Dendritic cell treated with granulocyte-macrophage colony-stimulating factor and Interleukin-4, amounts not matched to agents 40 ng/mL and 50 ng/mL, for 4 days (primary cell): ENCODE data around the gene DUSP8.
A peak's percentile ranks its signal among the peaks of the same experiment; 100 is the strongest.
"Not testable (repeated sequence)": the region's sequence is repeated elsewhere in the genome, so short reads cannot be mapped to it uniquely, and the experiment has no call there.

ENCODE experiments used
- H3K27ac Mint-ChIP-seq: one replicate; pipeline ENCODE4 v1.8.0; 2022; ENCODE audit warnings: mild to moderate bottlenecking, mixed read lengths
- H3K27me3 Mint-ChIP-seq: one replicate; pipeline ENCODE4 v1.8.0; 2022; ENCODE audit warnings: mild to moderate bottlenecking, mixed read lengths
- H3K36me3 Mint-ChIP-seq: one replicate; pipeline ENCODE4 v1.8.0; 2022; ENCODE audit warnings: low read depth, mixed read lengths
- H3K4me1 Mint-ChIP-seq: one replicate; pipeline ENCODE4 v1.8.0; 2022; ENCODE audit warnings: low read depth, mixed read lengths
- H3K4me3 Mint-ChIP-seq: one replicate; pipeline ENCODE4 v1.8.0; 2022; ENCODE audit warnings: mild to moderate bottlenecking, moderate library complexity, mixed read lengths
- H3K9me3 Mint-ChIP-seq: one replicate; pipeline ENCODE4 v1.8.0; 2022; ENCODE audit warnings: mixed read lengths
- intact Hi-C: fragments of 100-400 bp; cut with micrococcal nuclease; formaldehyde crosslinking; loops from one replicate; pipeline ENCODE4 v1.15.0; 2022

Gene DUSP8

GRCh38 chr11:1572197-1573076 is at the start of gene DUSP8:
DUSP8 (minus strand) TSS chr11:1572271; CDS start chr11:1565826, 6,445 bp downstream.
- H3K27me3 Mint-ChIP-seq = peaks cover 78% of the 10 kb centered on the region
- H3K9me3 Mint-ChIP-seq = no peaks in the 10 kb centered on the region
- H3K36me3 Mint-ChIP-seq = no peaks in the 10 kb centered on the region
- H3K27ac Mint-ChIP-seq = no peak within 1 kb of the TSS
- H3K4me1 Mint-ChIP-seq = peaks cover 10% of the 10 kb centered on the region
- peak within 1 kb of the TSS; percentile 55 for H3K4me3 Mint-ChIP-seq
- intact Hi-C loops = no loop called here

GRCh38 chr11:1619449-1619848 is 47.4 kb upstream of the DUSP8 start:
- Mint-ChIP-seq H3K27ac (no peak overlapping the region), H3K27me3 (peaks cover 46% of the 10 kb centered on the region), H3K4me3 (no peak overlapping the region), H3K9me3 (no peaks in the 10 kb centered on the region), H3K36me3 (no peaks in the 10 kb centered on the region), H3K4me1 (peaks cover 5% of the 10 kb centered on the region)
- intact Hi-C loops = no loop called here

GRCh38 chr11:1618231-1618630 is 46.2 kb upstream of the DUSP8 start:
- H3K36me3 Mint-ChIP-seq = no peaks in the 10 kb centered on the region
- no peaks in the 10 kb centered on the region for H3K9me3 Mint-ChIP-seq
- intact Hi-C loops = no loop called here
- H3K27ac Mint-ChIP-seq = no peak overlapping the region
- H3K27me3 Mint-ChIP-seq = peaks cover 40% of the 10 kb centered on the region
- H3K4me3 Mint-ChIP-seq = no peak overlapping the region
- peaks cover 5% of the 10 kb centered on the region for H3K4me1 Mint-ChIP-seq

- Mint-ChIP-seq H3K9me3 (no peaks in the 10 kb centered on the region), H3K4me3 (no peak within 1 kb of the TSS), H3K27me3 (peaks cover 30% of the 10 kb centered on the region), H3K36me3 (no peaks in the 10 kb centered on the region), H3K27ac (no peak within 1 kb of the TSS), H3K4me1 (no peaks in the 10 kb centered on the region)
- intact Hi-C loops = no loop called here
Observed at GRCh38 chr11:1608363-1608762, 36.3 kb upstream of the DUSP8 start, which contains the start of gene KRTAP5-3. KRTAP5-3 (minus strand) TSS chr11:1608463; CDS start chr11:1608385, 78 bp downstream.

GRCh38 chr11:1607901-1608300 is 35.8 kb upstream of the DUSP8 start:
- H3K36me3 Mint-ChIP-seq, H3K27ac Mint-ChIP-seq, H3K4me1 Mint-ChIP-seq, intact Hi-C loops, H3K4me3 Mint-ChIP-seq, H3K9me3 Mint-ChIP-seq: not testable (repeated sequence)
- peaks cover 34% of the 10 kb centered on the region for H3K27me3 Mint-ChIP-seq

GRCh38 chr11:1607156-1607845 is 35.2 kb upstream of the DUSP8 start:
- H3K4me3 Mint-ChIP-seq, H3K36me3 Mint-ChIP-seq, H3K4me1 Mint-ChIP-seq, intact Hi-C loops, H3K27ac Mint-ChIP-seq, H3K9me3 Mint-ChIP-seq: not testable (repeated sequence)
- peaks cover 37% of the 10 kb centered on the region for H3K27me3 Mint-ChIP-seq

- intact Hi-C loops, H3K4me1 Mint-ChIP-seq, H3K9me3 Mint-ChIP-seq, H3K36me3 Mint-ChIP-seq, H3K27ac Mint-ChIP-seq, H3K4me3 Mint-ChIP-seq: not testable (repeated sequence)
- H3K27me3 Mint-ChIP-seq = peaks cover 37% of the 10 kb centered on the region
Observed at GRCh38 chr11:1605923-1606322, 33.9 kb upstream of the DUSP8 start.

GRCh38 chr11:1604711-1605110 is 32.6 kb upstream of the DUSP8 start:
- Mint-ChIP-seq H3K4me1 (no peaks in the 10 kb centered on the region), H3K36me3 (no peaks in the 10 kb centered on the region), H3K27me3 (peaks cover 47% of the 10 kb centered on the region), H3K9me3 (no peaks in the 10 kb centered on the region), H3K27ac (no peak overlapping the region), H3K4me3 (no peak overlapping the region)
- intact Hi-C loops = no loop called here

GRCh38 chr11:1604181-1604580 is 32.1 kb upstream of the DUSP8 start:
- H3K9me3 Mint-ChIP-seq = no peaks in the 10 kb centered on the region
- H3K4me1 Mint-ChIP-seq = no peaks in the 10 kb centered on the region
- H3K36me3 Mint-ChIP-seq = no peaks in the 10 kb centered on the region
- intact Hi-C loops = no loop called here
- H3K27me3 Mint-ChIP-seq = peaks cover 47% of the 10 kb centered on the region
- no peak overlapping the region for H3K27ac Mint-ChIP-seq
- H3K4me3 Mint-ChIP-seq = no peak overlapping the region

- Mint-ChIP-seq H3K4me3 (no peak overlapping the region), H3K9me3 (no peaks in the 10 kb centered on the region), H3K4me1 (no peaks in the 10 kb centered on the region), H3K27me3 (peaks cover 51% of the 10 kb centered on the region), H3K27ac (no peak overlapping the region), H3K36me3 (no peaks in the 10 kb centered on the region)
- intact Hi-C loops = no loop called here
Observed at GRCh38 chr11:1603629-1604028, 31.6 kb upstream of the DUSP8 start.

GRCh38 chr11:1601663-1602062 is 29.6 kb upstream of the DUSP8 start:
- intact Hi-C loops = not testable (repeated sequence)

GRCh38 chr11:1600626-1601025 is 28.6 kb upstream of the DUSP8 start:
- Mint-ChIP-seq H3K27ac (no peak overlapping the region), H3K27me3 (peaks cover 57% of the 10 kb centered on the region)

More at GRCh38 chr11:1601663-1602062, 29.6 kb upstream of the DUSP8 start:
- H3K36me3 Mint-ChIP-seq, H3K9me3 Mint-ChIP-seq, H3K27ac Mint-ChIP-seq, H3K4me1 Mint-ChIP-seq, H3K4me3 Mint-ChIP-seq: not testable (repeated sequence)
- H3K27me3 Mint-ChIP-seq = peaks cover 52% of the 10 kb centered on the region

GRCh38 chr11:1598816-1599215 is 26.7 kb upstream of the DUSP8 start:
- Mint-ChIP-seq H3K4me3 (no peak overlapping the region), H3K36me3 (no peaks in the 10 kb centered on the region), H3K27ac (no peak overlapping the region), H3K9me3 (no peaks in the 10 kb centered on the region), H3K27me3 (peaks cover 73% of the 10 kb centered on the region), H3K4me1 (no peaks in the 10 kb centered on the region)
- intact Hi-C loops = no loop called here

More at GRCh38 chr11:1600626-1601025, 28.6 kb upstream of the DUSP8 start:
- intact Hi-C loops = no loop called here
- Mint-ChIP-seq H3K36me3 (no peaks in the 10 kb centered on the region), H3K4me1 (no peaks in the 10 kb centered on the region), H3K4me3 (no peak overlapping the region), H3K9me3 (no peaks in the 10 kb centered on the region)

- H3K36me3 Mint-ChIP-seq, H3K9me3 Mint-ChIP-seq, H3K4me3 Mint-ChIP-seq, intact Hi-C loops, H3K4me1 Mint-ChIP-seq, H3K27ac Mint-ChIP-seq: not testable (repeated sequence)
- H3K27me3 Mint-ChIP-seq = peaks cover 75% of the 10 kb centered on the region
Observed at GRCh38 chr11:1598406-1598805, 26.3 kb upstream of the DUSP8 start.
